Measurements from ENCODE around the gene MOB3B.

MOB3B gene

DNA sequence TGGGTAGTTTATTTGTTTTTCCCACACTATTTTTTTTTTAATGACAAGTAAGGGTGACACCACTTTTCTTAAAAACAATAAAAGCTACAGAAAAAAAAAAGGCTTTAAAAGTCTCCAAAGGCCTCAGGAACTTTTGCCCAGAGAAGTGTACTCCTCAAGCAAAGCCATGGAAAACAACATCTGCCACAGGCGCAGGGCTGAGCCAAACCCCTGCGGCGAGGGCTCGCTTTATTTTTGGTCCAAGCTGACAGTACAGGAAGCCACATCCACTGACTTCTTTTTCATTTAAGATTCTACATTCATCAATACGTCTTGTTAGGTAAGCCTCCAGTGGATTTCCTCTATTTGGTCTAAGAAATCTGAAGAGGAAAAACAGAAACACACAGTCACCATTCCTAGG, 57.4 kb downstream of the MOB3B start:
- TF ChIP-seq, protein P1, sequence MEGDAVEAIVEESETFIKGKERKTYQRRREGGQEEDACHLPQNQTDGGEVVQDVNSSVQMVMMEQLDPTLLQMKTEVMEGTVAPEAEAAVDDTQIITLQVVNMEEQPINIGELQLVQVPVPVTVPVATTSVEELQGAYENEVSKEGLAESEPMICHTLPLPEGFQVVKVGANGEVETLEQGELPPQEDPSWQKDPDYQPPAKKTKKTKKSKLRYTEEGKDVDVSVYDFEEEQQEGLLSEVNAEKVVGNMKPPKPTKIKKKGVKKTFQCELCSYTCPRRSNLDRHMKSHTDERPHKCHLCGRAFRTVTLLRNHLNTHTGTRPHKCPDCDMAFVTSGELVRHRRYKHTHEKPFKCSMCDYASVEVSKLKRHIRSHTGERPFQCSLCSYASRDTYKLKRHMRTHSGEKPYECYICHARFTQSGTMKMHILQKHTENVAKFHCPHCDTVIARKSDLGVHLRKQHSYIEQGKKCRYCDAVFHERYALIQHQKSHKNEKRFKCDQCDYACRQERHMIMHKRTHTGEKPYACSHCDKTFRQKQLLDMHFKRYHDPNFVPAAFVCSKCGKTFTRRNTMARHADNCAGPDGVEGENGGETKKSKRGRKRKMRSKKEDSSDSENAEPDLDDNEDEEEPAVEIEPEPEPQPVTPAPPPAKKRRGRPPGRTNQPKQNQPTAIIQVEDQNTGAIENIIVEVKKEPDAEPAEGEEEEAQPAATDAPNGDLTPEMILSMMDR (IDR thresholded peaks at IDR 0.05; ENCODE audit: low read depth, low read length): no peak
- Histone ChIP-seq H3K27ac (0 out of 2 replicates have a peak overlapping the region, but pooled peaks have one; percentile 20), H3K4me3 (ENCODE audit: low read depth, low read length) (no peak overlapping the region), H3K36me3 (no peaks in the 10 kb centered on the region), H3K9me3 (ENCODE audit: severe bottlenecking) (no peaks in the 10 kb centered on the region), H3K27me3 (ENCODE audit: insufficient read depth, low read depth, severe bottlenecking) (no peaks in the 10 kb centered on the region)
- DNase-seq: peak; percentile 38

DNA sequence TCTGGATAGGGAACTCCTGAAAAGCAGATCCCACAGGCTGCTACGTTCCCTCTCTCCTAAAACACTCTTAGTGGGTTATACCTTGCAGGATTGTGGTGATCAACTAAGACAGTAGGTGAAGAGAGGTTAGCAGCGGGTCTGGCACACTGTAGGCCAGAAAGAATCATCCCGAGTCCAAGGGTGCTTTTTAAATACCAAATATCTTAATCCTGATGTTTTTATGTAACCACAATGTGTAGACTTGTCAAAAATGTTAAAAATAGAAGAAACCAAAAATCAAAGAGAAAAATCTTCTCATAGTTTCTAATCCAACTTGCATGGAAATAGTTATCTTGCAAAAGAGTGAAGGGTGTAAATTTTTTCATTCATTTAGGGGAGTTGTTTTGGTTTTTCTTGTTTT, 57.8 kb downstream of the MOB3B start:
- Histone ChIP-seq H3K36me3 (no peaks in the 10 kb centered on the region), H3K27me3 (ENCODE audit: insufficient read depth, low read depth, severe bottlenecking) (no peaks in the 10 kb centered on the region), H3K4me3 (ENCODE audit: low read depth, low read length) (no peak overlapping the region), H3K27ac (peak overlapping the region; percentile 35; the same call in 1 of the 2 replicates), H3K9me3 (ENCODE audit: severe bottlenecking) (no peaks in the 10 kb centered on the region)
- no peak for DNase-seq
- TF ChIP-seq, protein P1 (IDR thresholded peaks at IDR 0.05; ENCODE audit: low read depth, low read length): no peak

DNA sequence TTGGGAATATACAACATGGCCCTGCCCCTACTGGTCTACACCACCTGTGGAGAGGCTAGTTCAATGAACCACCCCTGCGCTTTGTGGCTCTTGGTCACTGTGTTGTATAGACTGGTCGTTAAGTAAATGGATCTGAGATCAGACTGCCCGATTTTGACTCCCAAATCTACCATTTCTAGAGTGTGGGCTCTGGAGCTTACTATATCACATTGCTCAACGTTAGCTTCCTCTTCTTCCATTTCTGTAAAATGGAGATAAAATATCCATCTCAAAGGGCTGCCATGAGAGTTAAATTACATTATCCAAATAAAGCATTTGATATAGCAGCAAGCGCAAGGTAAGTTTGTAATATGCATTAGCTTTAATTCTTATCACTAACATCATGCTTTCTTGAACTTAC, 58.2 kb downstream of the MOB3B start:
- H3K4me3 ChIP-seq (ENCODE audit: low read depth, low read length): no peak overlapping the region

DNA sequence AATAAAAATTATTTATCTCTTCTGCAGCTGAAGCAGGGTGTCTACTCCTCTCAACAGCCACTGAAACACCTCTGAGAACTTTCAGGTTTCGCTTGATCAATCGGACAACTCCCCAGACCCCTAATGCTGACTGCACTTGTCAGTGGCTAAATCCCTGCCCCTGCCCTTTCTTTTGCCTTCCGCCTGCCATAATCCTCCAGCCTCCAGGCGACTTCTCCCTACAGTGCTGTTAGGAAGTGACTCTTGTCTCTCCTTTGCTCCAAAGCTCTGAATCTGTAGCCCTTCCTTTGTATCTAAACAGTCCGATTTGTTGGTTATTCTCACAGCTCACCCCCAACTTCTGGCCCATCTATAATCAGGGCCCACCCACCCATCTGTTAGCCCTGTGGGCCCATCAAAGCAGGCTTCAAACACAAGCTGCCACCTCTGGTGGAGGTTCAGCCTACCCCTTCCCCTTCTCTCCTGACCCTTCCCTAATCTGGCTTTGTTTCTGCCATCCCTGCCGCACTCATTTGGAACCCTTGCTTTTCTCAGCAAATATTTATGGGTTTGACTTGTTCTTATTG, 59.2 kb downstream of the MOB3B start:
- Histone ChIP-seq H3K9me3 (ENCODE audit: severe bottlenecking) (no peaks in the 10 kb centered on the region), H3K36me3 (no peaks in the 10 kb centered on the region), H3K4me3 (ENCODE audit: low read depth, low read length) (no peak overlapping the region), H3K27me3 (ENCODE audit: insufficient read depth, low read depth, severe bottlenecking) (no peaks in the 10 kb centered on the region), H3K27ac (peak overlapping the region; percentile 79)
- peak; percentile 52 for DNase-seq
- TF ChIP-seq, protein P1 (IDR thresholded peaks at IDR 0.05; ENCODE audit: low read depth, low read length): no peak

More for the DNA sequence above, 58.2 kb downstream of the MOB3B start:
- Histone ChIP-seq H3K27me3 (ENCODE audit: insufficient read depth, low read depth, severe bottlenecking) (no peaks in the 10 kb centered on the region), H3K27ac (peak overlapping the region; percentile 79), H3K9me3 (ENCODE audit: severe bottlenecking) (no peaks in the 10 kb centered on the region), H3K36me3 (no peaks in the 10 kb centered on the region)
- DNase-seq: no peak
- TF ChIP-seq, protein P1 (IDR thresholded peaks at IDR 0.05; ENCODE audit: low read depth, low read length): no peak

DNA sequence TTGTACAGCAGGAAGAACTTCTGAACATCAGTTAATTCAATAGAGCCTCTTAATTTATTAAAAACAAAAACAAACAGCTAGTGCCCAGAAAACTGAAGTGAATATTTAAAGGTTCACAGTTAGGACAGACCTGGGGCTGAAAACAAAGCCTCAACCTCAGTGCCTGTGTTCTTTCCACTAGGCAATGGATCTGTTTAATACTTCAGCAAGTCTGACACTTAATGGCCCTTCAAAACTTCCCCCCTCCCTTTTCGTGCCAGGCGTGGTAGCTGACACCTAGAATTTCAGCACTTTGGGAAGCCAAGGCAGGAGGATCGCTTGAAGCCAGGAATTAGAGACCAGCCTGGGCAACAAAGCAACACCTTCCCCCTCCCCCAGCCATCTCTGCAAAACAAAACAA, 60.1 kb downstream of the MOB3B start:
- no peak overlapping the region for H3K4me3 ChIP-seq (ENCODE audit: low read depth, low read length)
- H3K27ac ChIP-seq: peak overlapping the region; percentile 79
- H3K9me3 ChIP-seq (ENCODE audit: severe bottlenecking): no peaks in the 10 kb centered on the region
- no peak for DNase-seq
- H3K27me3 ChIP-seq (ENCODE audit: insufficient read depth, low read depth, severe bottlenecking): no peaks in the 10 kb centered on the region
- TF ChIP-seq, protein P1 (IDR thresholded peaks at IDR 0.05; ENCODE audit: low read depth, low read length): no peak
- no peaks in the 10 kb centered on the region for H3K36me3 ChIP-seq

Measured in WERI-Rb-1 (cell line).